Melanocyte of skin (primary cell): Measurements from ENCODE around the gene PERP. TPM values are rescaled to one million over a fixed set of nuclear protein-coding genes. Genes with fewer than 3 reads are reported as not detected.

ENCODE experiments used
- total RNA-seq, 2 donors: library from RNA; depleted of rRNA; stranded (reverse); fragments of >200 nt; gene quantifications; 2 replicates each; pipeline ENCODE4 v1.2.3, GENCODE V29; 2012

The PERP gene
- total RNA-seq: 10 to 100 TPM; 26.2 to 31.3 TPM

GRCh38 chr6:138107078-138107751 lies at the start of gene PERP:
Gene PERP, minus strand, starts transcription at chr6:138107419. Its CDS starts 79 bp downstream, at chr6:138107340.

Other genes starting within 250 kb of the PERP start
- gene TNFAIP3, start 240.2 kb downstream of the PERP start, total RNA-seq: 10 to 100 TPM; 45.0 to 64.0 TPM
- gene ARFGEF3, start 54.5 kb upstream of the PERP start, total RNA-seq: 1 to 10 TPM; 1.3 to 1.4 TPM
- gene PBOV1, start 111.1 kb upstream of the PERP start, total RNA-seq: not detected